Hypothalamus (tissue), 51 donors: ENCODE data around the gene BCL2L11.

Experiments used
- DNase-seq, 51 donors: peaks; one replicate each; lab custom pipeline; 2025; lab: John Stamatoyannopoulos, UW

Gene BCL2L11

GRCh38 chr2:111167076-111167862 lies 46.6 kb downstream of the BCL2L11 start:
- no peak for DNase-seq

GRCh38 chr2:111167863-111168162 lies 47.1 kb downstream of the BCL2L11 start:
- no peak for DNase-seq

- peak in 2 of 51 donors; percentile 25 to 26 for DNase-seq
Measured at GRCh38 chr2:111168528-111169239, 48.0 kb downstream of the BCL2L11 start.

- DNase-seq, result peak in 1 of 51 donors; percentile 22
Measured at GRCh38 chr2:111169268-111169667, 48.6 kb downstream of the BCL2L11 start.

- no peak for DNase-seq
Measured at GRCh38 chr2:111169924-111170323, 49.2 kb downstream of the BCL2L11 start.

- DNase-seq, result no peak
Measured at GRCh38 chr2:111171337-111171930, 50.7 kb downstream of the BCL2L11 start.

GRCh38 chr2:111172666-111173065 lies 52.0 kb downstream of the BCL2L11 start:
- DNase-seq, result no peak

- DNase-seq, result no peak
Measured at GRCh38 chr2:111173338-111173737, 52.6 kb downstream of the BCL2L11 start.

GRCh38 chr2:111173856-111174255 lies 53.1 kb downstream of the BCL2L11 start:
- DNase-seq, result no peak

- DNase-seq, result no peak
Measured at GRCh38 chr2:111175615-111176014, 54.9 kb downstream of the BCL2L11 start.

- DNase-seq, result no peak
Measured at GRCh38 chr2:111176388-111176787, 55.7 kb downstream of the BCL2L11 start.

- DNase-seq, result no peak
Measured at GRCh38 chr2:111176867-111177266, 56.2 kb downstream of the BCL2L11 start.

- no peak for DNase-seq
Measured at GRCh38 chr2:111178296-111178695, 57.6 kb downstream of the BCL2L11 start.

- DNase-seq, result no peak
Measured at GRCh38 chr2:111178730-111179405, 58.2 kb downstream of the BCL2L11 start.

GRCh38 chr2:111182121-111182520 lies 61.4 kb downstream of the BCL2L11 start:
- DNase-seq, result no peak

- no peak for DNase-seq
Measured at GRCh38 chr2:111182740-111183139, 62.0 kb downstream of the BCL2L11 start.

- DNase-seq, result peak in 5 of 51 donors; percentile 6 to 33 (median 14)
Measured at GRCh38 chr2:111184725-111185310, 64.1 kb downstream of the BCL2L11 start.

- DNase-seq, result no peak
Measured at GRCh38 chr2:111185361-111186022, 64.8 kb downstream of the BCL2L11 start.

- DNase-seq, result no peak
Measured at GRCh38 chr2:111186121-111186715, 65.5 kb downstream of the BCL2L11 start.

- no peak for DNase-seq
Measured at GRCh38 chr2:111186933-111187332, 66.2 kb downstream of the BCL2L11 start.
